ENCODE data around the gene SLC6A3.

- TF ChIP-seq LEF1 (IDR thresholded peaks at IDR 0.05; ENCODE audit: borderline replicate concordance) = no peak
- no peak for TF ChIP-seq ARNT (IDR thresholded peaks at IDR 0.05)
- no peak for TF ChIP-seq BHLHE40 (IDR thresholded peaks at IDR 0.05; ENCODE audit: borderline replicate concordance)
- no peak for TF ChIP-seq FOXM1 (IDR thresholded peaks at IDR 0.05; ENCODE audit: borderline replicate concordance)
- TF ChIP-seq SP1 (IDR thresholded peaks at IDR 0.05) = no peak
- no peak for TF ChIP-seq FOXA1 (IDR thresholded peaks at IDR 0.05)
- no peak for TF ChIP-seq PKNOX1 (IDR thresholded peaks at IDR 0.05)
- no peak for TF ChIP-seq CTBP1 (IDR thresholded peaks at IDR 0.05; ENCODE audit: borderline replicate concordance)
- no peak for TF ChIP-seq ELF4 (IDR thresholded peaks at IDR 0.05)
- TF ChIP-seq TARDBP (IDR thresholded peaks at IDR 0.05) = no peak
- no peak for TF ChIP-seq NFRKB (IDR thresholded peaks at IDR 0.05)
- no peak for TF ChIP-seq ZNF384 (IDR thresholded peaks at IDR 0.05)
- TF ChIP-seq L3MBTL2 (conservative IDR thresholded peaks at IDR 0.05) = no peak
These were observed 27.0 kb upstream of the SLC6A3 start for GRCh38 chr5:1471997-1472963.

Data from HEK293T (cell line).